NK-92 (cell line): ENCODE measurements around the gene CRYGN.

Source experiments
- DNase-seq: peaks from one replicate; lab custom pipeline; 2025; ENCODE audit not compliant: unreplicated experiment; lab: John Stamatoyannopoulos, UW

Gene CRYGN

DNA sequence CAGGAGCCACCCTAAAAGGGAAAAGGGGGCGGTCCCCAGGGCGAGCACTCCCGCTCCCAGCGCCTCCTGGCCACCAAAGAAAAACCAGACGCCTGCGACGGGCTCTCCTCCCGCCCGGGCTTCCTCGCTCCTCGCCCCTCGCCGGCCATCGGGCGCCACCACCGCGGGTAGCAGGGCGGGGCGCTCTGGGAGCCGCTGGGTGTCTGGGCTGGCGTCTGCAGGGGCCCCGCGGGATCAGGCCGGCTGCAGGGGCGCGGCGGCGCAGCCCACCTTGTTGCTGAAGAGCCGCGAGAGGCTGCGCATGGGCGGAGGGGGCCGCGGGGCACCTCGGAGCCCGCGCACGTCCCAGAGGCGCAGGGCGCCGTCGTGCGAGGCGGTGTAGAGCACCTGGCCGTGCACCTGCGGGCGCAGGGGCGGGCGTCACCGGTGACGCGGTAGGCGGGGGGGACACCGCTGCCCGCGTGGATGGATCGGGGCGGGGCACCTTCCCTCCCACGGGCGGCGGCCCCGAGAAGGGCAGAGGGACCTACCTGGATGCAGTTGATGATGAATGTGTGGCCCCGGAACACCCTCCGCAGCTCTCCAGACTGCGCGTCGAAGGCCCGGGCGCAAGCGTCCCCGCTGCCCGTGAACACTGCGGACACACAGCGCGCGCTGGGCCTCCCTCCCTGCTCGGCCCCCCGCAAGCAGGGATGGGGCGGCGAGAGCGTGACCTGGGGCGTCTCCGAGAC, 58.4 kb downstream of the CRYGN start:
- DNase-seq: no peak

DNA sequence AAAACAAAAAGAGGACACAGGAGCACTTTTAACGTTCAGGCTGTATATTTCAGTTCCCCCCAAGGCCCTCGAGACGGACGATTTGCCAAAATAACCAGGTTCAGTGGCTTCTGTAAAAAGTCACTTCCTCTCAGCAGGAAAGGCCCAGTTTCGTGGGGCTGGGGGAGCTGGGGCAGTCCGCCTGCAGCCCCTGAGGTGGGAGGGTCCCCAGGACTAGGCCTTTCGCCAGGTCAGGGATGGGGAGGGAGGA, 58.9 kb downstream of the CRYGN start:
- no peak for DNase-seq

DNA sequence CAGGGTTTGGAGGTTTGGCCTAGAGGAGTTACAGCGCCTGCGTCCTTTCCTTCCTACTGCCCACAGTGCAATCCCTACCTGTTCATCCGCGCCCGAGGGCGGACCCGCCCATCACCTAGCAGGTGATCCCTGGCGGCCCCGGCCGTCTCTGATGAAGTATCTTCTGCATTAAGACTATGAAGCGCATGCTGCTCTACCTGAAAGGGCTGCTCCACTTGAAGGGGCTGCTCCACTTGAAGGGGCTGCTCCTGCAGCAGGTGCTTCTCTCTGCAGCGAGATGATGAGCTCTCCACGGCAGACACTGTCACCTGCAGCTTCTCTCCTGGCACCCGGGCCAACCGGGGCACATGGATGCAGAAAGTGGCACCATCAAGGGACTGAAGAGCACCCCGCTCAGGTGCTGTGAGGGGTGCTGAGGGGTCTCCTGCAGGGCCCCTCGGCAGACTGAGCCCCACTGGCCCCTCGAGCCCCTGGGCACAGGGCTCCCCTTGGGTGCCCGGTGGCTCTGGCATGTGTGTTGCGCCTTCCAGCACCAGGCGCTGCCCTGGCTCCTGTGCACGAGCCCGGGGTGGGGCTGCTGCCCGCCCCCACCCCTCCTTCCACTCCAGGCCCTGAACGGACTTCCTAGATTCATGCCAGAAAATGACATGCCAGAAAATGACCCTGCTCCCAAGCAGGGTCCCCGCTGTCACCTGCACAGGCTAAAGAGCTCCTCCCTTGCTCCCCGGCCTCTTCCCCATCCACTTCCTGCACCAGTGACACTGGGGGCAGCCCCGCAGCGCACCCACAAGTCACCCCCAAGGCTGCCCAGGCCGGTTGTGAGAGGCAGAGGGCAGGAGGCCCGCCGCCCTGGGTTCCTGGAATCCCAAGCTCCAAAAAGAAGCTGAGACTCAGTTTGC, 59.5 kb downstream of the CRYGN start:
- no peak for DNase-seq

DNA sequence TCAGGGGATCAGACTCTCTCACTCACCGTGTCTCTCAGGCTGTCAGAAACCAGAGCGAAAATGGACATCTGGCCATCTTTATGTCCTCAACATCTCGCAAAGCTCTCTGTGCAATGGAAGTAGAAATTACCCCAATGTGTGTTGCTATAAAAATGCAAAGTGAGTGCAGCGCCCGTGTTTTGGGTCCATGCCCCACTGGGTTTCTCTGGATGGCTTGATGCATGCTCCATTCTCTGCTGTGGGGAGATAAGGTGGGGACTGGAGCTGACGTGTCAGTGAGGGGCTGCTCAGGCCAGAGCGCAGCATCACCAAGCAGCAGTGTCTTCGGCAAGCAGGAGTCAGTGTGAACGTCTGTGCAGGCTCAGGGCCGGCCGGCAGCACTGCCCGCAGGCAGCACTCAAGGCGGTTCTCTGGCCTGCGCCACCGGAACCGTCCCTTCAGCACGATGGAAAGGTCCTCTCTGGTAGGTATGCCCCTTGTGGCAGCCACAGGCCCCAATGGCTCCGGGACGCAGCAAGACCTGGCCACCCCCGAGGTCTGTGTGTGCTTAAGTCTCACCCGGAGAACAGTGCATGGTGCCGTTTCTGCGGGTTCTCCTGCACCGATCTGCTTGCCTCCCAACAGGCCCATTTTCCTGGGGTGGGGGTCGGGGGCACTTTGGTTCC, 60.3 kb downstream of the CRYGN start:
- DNase-seq: no peak

DNA sequence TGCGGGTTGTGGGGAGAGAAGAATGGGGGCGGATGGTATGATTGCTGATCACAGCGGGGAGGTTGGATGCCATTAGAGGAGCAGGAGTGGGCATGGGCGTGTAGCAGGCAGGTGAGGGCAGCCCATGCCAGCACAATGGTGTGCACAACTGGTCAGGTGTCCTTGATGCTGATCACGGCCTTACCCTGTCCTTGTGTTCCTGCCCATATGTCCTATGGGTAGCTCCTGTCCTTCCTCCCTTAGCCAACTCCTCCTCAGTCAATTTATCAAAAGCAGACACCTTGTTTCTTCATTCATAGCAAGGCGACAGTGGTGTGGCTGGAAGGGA, 60.8 kb downstream of the CRYGN start:
- DNase-seq: no peak
